ENCODE results near the gene CELSR1.

Gene CELSR1

DNA sequence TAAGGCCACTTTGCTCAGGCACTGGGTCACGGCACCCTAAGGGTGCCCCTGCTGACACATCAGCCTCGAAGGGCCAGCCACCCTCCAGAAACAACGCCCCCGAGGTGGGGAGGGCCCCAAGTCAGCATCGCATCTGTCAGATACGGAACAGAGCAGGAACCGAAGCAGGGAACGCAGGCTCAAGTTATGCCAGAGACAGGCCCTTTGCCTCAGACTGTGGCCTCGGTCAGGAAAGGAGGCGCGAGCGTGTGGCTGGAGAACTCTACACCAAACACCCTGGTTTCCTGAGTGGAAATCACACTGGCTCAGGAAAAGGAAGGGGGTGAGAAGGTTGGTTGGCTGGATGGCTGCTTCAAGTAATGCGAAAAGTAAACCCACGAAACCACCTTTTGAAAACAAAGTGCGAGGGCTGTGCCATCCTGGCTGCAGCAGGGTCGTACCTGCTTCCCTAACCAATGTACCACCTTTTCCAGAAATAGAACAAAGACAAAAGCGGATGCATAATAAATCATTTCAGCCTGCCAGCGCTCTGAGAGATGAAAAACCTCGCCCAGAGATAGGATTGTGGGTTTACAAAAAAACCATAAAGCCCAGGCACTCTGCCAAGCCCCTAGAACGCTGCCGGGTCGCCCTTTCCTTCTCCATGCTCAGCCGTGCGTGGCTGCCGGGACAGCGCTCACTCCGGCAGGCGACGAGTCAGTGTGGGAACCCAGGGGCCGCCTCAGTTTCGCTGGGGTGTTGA lies 163.3 kb downstream of the CELSR1 start:
- no peak for TF ChIP-seq CTCF (IDR thresholded peaks at IDR 0.05)

GRCh38 chr22:46373159-46373558 lies 164.3 kb downstream of the CELSR1 start:
- TF ChIP-seq CTCF (IDR thresholded peaks at IDR 0.05): no peak

GRCh38 chr22:46372686-46373085 lies 164.7 kb downstream of the CELSR1 start:
- TF ChIP-seq CTCF (IDR thresholded peaks at IDR 0.05): no peak

DNA sequence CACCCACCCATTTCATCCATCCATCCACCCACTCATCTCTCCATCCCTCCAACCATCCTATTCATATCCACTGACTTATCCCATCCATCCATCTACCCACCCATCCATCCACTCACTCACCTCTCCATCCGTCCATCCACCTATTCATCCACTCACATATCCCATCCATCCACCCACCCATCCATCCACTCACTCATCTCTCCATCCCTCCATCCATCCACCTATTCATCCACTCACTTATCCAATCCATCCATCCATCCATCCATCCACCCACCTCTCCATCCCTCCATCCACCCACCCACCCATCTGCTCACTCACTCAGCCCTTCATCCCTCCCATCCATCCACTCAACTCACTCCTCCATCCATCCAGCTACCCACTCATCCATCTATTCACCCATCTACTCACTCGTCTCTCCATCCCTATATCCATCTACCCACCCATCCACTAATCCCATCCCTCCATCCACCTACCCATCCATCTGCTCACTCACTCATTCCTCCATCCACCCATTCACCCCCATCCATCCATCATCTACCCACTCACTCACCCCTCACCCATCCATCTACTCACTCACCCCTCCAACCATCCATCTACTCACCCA lies 165.7 kb downstream of the CELSR1 start:
- no peak for TF ChIP-seq CTCF (IDR thresholded peaks at IDR 0.05)

GRCh38 chr22:46370584-46371291 lies 166.7 kb downstream of the CELSR1 start:
- no peak for TF ChIP-seq CTCF (IDR thresholded peaks at IDR 0.05)

DNA sequence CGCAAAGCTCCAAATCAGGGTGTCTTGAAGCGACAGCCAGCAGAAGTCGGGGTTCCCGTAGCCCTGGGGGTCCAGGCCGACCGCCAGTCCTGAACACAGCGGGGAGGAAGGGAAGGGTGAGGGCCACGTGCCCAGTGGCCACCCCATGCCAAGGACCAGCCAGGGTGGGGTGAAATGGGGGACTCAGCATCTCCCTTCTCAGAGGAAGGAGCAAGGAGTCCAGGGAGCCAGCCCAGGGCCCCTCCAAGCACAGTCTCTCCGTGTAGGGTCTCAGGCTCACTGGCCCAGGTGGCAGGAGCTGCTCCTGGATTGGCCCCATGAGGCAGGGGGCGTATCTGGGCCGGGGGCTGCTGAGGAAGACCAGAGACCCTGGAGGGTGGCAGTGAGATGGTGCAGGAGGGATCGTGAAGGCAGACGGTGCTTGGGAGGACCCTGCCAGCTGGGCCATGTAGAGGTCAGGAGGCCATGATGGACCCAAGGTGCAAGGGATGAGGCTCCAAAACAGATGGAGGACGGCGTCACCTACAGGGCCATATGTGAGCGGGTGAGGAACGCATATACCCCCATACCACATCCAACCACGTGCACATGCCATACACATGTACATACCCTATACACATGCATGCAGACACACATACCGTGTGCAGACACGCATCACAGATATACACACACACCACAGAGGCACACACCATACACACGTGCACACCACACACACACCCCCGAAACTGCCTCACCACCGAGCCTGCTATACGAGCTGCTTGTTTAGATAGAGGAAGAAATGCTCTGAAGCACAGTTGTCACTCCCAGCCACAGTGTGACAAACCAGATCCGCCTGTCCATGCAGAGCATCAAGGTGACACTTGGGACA lies 167.5 kb downstream of the CELSR1 start:
- no peak for TF ChIP-seq CTCF (IDR thresholded peaks at IDR 0.05)
